GM19193 (cell line): ENCODE data around the gene AMHR2.

Source experiments
- POLR2A ChIP-seq: IDR thresholded peaks from 4 replicates; pipeline ENCODE4 v1.6.1; 2011; ENCODE audit not compliant: insufficient read depth, insufficient read length; ENCODE audit errors: extremely low read depth

The AMHR2 gene

DNA sequence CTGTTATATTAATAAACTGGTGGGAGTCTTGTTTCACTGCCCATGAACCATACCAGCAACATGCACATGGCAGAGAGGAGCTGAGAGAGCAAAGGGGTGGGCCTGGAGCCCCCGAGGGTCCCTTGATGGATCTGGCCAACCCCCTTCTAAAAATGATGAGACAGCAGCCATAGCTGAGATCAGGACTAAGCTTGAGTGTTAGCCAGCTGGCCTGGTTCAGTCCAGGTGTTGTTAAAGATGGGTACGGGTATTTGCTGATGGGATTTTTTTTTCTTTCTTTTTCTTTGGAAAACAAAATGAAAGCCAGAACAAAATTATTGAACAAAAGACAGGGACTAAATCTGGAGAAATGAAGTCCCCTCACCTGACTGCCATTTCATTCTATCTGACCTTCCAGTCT, 44.2 kb downstream of the AMHR2 start:
- TF ChIP-seq POLR2A: no peak

DNA sequence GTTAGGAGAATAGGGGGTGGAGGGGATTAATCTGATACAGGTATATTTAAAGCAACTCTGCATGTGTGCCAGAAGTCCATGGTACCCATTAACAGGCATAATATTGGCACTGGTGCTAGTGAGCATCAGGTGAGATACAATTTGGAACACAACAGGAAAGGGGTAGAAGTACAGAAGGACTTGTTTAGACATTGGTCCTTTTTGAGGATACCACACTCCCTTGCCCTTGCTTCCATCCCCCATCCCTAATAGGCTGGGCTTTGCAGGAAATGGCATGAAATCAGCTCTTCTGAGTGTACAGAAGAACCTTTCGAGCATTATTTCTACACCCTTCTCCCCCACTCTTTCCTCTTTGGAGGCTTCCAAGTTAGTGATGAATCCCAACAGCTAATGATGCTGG, 44.6 kb downstream of the AMHR2 start:
- TF ChIP-seq POLR2A: peak; percentile 14

DNA sequence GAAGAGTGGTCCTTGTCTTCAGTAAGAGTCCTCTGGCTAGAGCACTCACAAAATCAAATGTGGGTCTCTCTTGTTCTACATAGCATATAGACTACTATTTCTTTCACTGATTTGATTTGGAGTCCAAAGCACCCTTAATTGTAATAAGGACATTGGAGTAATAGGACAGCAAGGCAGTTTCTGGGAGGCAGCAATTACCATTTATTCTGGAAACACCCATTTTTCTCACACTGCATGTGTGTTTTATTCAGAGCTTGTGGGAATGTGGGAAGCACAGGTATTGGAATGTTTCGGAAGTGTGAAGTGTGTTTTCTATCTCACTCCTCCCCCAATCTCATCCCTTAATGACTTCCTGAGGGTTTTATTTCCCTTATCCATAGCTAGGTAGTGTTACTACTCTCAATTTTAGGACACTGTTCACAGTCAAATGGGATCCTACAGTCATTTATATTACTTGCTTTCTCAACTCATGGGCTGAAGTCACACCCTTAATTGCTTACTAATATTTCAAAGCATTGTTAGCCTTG, 48.5 kb downstream of the AMHR2 start:
- TF ChIP-seq POLR2A: no peak

DNA sequence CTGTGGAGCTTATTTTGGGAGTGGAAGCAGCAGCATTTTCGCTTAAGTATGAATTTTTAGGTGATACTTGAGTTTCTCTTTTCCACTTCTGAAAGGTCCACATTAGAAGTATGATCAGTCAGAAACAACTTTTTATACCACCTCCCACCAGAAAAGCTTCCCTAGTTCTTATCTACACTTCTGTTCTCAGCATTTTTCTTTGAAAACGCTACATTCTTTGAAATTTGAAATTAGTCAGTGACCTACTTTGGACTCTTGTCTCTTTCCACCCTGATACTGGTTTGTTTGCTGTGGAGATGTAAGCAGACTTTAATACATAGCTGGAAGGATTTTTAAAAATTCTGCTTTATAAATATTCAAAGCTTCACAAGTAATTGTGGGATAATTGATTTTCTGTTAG, 50.4 kb downstream of the AMHR2 start:
- TF ChIP-seq POLR2A: no peak

DNA sequence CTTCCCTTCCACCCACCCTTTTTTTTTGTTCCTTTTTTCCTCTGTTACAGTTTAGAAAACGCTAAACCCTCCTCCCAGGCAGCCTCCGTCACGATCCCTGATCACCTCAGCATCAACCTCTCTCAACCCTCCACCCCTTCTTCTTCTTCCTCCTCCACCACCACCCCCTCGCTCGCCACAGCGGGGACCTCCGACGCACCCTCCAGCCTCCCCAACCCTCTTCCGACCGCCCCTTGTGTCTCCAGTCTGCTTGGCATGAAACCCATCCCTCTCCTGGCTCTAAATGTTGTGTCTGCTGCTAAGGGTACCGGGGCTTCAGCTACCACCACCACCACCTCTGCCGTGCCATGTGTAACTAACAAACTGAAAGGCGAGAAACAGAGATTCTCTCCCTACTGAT, 51.2 kb downstream of the AMHR2 start:
- no peak for TF ChIP-seq POLR2A

DNA sequence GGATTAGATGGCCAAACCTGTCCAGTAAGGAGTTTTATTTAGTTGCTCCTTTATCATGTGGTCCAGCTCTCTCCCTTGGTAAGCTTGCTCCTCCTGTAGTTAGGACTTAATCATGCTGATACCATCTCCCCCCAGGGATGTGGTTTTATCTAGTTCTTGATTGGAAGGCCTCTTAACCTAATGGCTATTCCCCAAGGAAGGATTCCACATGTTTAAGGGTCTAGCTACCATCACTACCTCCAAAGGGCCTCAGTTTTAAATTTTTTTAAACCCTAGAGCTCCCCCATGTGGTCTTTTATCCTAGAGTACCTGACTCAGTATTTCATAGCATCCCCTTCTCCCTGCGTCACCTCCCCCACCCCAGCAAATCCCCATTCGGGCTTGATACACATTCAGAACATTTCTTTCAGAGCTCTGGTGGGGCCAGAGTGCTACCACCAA, 53.1 kb downstream of the AMHR2 start:
- peak; percentile 9 for TF ChIP-seq POLR2A

DNA sequence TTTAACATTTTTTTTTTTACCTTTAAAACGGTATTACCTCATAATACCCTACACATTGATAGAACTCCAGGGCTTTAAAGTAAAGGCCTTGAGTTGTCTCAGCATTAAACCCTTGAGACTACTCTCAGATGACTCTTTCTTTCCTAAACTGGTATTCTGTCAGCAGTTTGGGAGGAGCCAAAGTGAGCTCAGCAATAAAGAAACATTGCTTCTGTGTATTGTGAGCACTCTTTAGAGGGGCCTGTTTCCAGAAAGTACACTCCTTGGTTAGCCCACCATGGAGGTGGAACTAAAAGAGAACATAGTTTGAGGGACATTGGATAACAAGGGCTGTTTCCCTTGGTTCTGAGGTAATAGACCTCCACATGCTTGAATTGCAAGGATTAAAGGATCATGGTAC, 55.2 kb downstream of the AMHR2 start:
- TF ChIP-seq POLR2A: no peak

DNA sequence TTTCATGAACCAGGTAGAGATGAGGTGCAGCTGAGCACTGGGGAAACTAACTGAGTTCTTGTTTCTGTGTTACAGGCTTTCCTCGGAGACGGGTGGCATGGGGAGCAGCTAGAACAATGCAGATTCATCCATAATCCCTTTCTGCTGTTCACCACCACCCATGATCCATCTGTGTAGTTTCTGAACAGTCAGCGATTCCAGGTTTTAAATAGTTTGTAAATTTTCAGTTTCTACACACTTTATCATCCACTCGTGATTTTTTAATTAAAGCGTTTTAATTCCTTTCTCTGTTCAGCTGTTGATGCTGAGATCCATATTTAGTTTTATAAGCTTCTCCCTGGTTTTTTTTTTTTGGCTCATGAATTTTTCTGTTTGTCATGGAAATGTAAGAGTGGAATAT, 55.7 kb downstream of the AMHR2 start:
- TF ChIP-seq POLR2A: no peak

DNA sequence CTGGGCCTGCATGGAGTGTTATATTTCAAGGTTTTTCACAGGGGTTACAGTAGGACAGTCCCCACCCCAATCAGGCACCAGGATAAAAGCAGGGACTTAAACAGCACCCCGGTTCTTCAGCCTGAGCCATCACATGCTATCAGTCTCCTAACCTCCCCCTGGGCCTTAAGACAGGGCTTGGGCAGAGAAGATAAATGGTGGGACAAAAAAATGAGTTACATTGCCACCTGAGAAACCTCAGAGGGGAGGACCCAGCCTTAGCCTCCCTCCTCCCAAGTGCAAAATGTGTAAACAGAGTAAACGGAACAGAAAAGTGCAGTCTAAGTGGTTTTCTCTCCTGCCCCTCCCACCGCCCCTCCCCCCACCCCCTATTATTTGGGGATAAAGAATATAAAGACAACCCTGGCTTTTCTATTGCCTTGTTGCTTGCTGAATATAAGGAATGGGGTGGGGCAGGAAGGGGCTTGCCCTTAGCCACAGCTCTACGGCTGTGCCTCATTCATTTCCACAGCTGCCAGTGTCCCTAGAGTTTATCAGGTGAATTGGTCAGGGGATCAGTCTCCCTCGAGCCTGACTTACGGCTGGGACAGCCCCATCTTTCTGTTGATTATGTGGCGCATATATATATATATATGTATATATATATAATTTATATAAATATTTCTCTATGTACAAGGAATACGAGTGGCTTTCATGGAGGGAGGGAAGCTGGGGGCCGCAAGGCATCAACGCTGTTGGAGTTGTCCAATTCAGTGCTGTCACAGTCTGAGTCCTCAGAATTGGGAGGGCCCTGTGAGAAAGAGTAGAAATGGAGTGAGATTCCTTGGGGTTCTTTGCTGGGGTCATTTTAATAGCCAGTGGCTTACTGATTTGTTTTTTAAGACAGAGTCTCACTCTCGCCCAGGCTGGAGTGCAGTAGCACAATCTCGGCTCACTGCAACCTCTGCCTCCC, 57.1 kb downstream of the AMHR2 start:
- TF ChIP-seq POLR2A: peak; percentile 22
